Mucosa of rectum (tissue), 2 donors: ENCODE data around the gene LPAR1.

ENCODE experiments used
- H3K27ac ChIP-seq, 2 donors: one replicate each; pipeline ENCODE4 v1.7.0; 2013; ENCODE audit warnings: inconsistent platforms in 2 of 2, low read depth in 2 of 2, low read length in 2 of 2
- H3K27me3 ChIP-seq, 2 donors: one replicate each; pipeline ENCODE4 v1.7.0; 2013; ENCODE audit warnings: low read length in 2 of 2; ENCODE audit not compliant: control insufficient read depth in 2 of 2, insufficient read depth in 2 of 2
- H3K36me3 ChIP-seq, 2 donors: one replicate each; pipeline ENCODE4 v1.7.0; 2013; ENCODE audit warnings: low read length in 2 of 2; ENCODE audit not compliant: control insufficient read depth in 2 of 2, insufficient read depth in 2 of 2
- H3K4me1 ChIP-seq, 2 donors: one replicate each; pipeline ENCODE4 v1.7.0; 2013; ENCODE audit warnings: low read length in 2 of 2, mild to moderate bottlenecking in 1 of 2; ENCODE audit not compliant: control insufficient read depth in 2 of 2, insufficient read depth in 2 of 2
- H3K4me3 ChIP-seq, 2 donors: one replicate each; pipeline ENCODE4 v1.7.0; 2013; ENCODE audit warnings: low read length in 2 of 2
- H3K9ac ChIP-seq, 2 donors: one replicate each; pipeline ENCODE4 v1.7.0; 2013; ENCODE audit warnings: low read length in 2 of 2, low read depth in 1 of 2, mild to moderate bottlenecking in 1 of 2
- H3K9me3 ChIP-seq, 2 donors: one replicate each; pipeline ENCODE4 v1.7.0; 2013; ENCODE audit warnings: low read length in 2 of 2; ENCODE audit not compliant: control insufficient read depth in 2 of 2
- donor health status: healthy.
- donor health status: Normal muscosa, but diverticular disease.

Gene LPAR1

DNA sequence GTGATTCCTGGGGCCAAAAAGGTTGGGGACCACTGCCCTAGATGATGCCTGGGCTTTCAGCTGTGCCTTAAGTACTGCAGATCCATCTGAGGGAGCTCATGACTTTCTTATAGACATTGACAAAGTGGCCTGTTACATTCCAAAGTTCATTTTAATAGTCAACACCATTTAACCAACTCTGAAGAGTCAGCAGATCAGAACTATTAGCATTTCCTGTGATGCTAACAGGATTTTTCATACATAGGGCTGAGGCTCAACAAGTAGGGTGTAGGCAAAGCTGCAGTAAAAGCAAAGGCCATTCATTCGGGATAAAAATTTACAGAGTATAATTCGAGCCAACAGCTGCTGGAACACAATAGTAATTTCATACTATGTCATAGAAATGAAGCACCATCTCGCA is 105.4 kb downstream of the LPAR1 start:
- Histone ChIP-seq H3K27me3 (no peaks in the 10 kb centered on the region), H3K36me3 (peaks cover 0 to 3% of the 10 kb centered on the region in 2 donors), H3K4me1 (peaks cover 0 to 11% of the 10 kb centered on the region in 2 donors), H3K9me3 (no peaks in the 10 kb centered on the region), H3K27ac (no peak overlapping the region), H3K9ac (no peak overlapping the region), H3K4me3 (no peak overlapping the region)

DNA sequence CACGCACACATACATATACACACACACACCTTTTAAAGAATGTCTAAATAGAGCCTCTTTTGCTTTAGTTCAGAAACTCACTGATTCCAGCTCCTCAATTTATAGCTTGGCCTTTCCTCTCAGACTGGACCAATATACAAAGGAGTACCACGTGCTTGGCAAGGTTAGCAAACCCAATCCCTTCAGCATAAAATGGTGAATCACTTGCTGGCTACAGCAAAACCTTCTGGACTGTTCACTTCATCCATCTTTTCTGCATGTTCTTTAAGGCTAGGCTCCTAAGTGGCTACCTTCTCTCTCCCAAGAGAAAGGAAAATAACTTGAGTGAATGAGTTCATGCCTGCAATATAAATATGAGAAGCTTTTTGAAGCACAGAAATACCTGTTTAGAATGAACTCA is 109.7 kb downstream of the LPAR1 start:
- Histone ChIP-seq H3K27ac (no peak overlapping the region), H3K36me3 (peaks cover 0 to 3% of the 10 kb centered on the region in 2 donors), H3K9me3 (no peaks in the 10 kb centered on the region), H3K27me3 (no peaks in the 10 kb centered on the region), H3K9ac (no peak overlapping the region), H3K4me1 (peaks cover 0 to 7% of the 10 kb centered on the region in 2 donors), H3K4me3 (no peak overlapping the region)

DNA sequence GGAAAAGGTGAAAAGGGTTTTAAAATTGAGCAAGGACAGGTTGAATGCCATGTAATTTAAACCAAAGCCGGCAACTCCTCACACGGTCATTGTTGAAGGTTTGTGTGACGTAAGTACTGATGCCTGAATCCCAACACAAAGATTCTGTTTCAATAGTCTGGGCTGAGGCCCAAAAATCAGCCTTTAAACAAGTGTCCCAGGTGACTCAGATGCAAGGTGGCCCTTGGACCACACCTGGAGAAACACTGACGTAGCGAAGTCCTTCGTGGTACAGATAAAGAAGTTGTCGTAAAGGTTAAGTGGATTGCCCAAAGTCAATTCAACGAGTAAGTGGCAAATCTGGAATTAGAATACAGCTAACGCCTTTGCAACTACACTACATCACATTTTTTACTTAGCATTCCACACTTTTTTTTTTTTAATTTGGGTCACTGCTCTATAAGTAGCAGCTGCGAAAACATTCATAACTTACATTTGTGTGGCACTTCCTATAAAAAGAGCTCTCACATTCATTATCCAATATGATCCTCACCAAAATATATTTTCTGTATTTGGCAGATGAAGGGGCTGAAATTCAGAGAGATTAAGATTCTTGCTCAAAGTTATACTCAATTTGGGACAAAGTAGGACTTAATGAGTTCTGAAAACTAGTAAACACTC is 111.3 kb downstream of the LPAR1 start:
- Histone ChIP-seq H3K36me3 (no peaks in the 10 kb centered on the region), H3K27ac (no peak overlapping the region), H3K9ac (no peak overlapping the region), H3K9me3 (no peaks in the 10 kb centered on the region), H3K27me3 (no peaks in the 10 kb centered on the region), H3K4me1 (no peaks in the 10 kb centered on the region), H3K4me3 (no peak overlapping the region)

DNA sequence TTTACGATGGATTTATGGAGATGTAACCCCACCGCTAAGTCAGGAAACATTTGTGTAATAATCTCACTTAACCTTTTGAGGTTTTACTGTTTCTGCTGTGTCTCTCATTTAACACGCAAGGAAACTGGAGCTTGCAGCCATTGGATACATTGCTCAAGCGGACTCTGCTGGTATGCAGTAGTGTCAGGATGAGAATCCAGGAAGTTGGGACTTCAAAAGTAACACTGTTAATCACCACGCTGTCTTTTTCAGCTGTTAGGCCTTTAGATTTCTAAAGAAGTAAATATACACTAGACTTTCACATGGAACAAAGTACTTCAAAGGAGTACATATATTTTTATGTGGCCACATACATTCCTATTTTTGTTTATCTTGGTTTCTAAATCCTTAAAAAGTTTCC is 114.7 kb downstream of the LPAR1 start:
- H3K9me3 ChIP-seq, result no peaks in the 10 kb centered on the region
- H3K9ac ChIP-seq, result no peak overlapping the region
- H3K27me3 ChIP-seq, result no peaks in the 10 kb centered on the region
- H3K36me3 ChIP-seq, result no peaks in the 10 kb centered on the region
- H3K4me1 ChIP-seq, result peaks cover 0 to 5% of the 10 kb centered on the region in 2 donors
- no peak overlapping the region for H3K27ac ChIP-seq
- no peak overlapping the region for H3K4me3 ChIP-seq

DNA sequence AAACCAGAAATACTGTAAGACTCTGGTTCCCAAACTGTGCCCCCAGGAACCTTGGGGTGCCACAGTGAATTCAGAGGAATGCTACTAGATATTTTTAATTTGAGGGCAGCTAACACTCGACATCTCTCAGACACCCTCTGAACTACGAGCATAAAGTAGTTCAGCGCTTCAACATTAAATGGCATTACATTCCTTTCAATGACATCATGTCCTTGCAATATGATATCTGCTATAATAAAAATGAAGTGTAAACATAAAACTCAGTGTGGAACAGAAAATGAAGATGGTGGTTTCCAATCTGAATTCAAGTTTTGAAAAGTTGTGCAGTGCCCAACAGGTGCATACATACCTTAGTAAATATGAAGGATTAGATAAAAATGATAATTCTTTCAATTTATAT is 116.1 kb downstream of the LPAR1 start:
- H3K9ac ChIP-seq, result no peak overlapping the region
- H3K4me3 ChIP-seq, result no peak overlapping the region
- no peaks in the 10 kb centered on the region for H3K27me3 ChIP-seq
- no peak overlapping the region for H3K27ac ChIP-seq
- no peaks in the 10 kb centered on the region for H3K9me3 ChIP-seq
- no peaks in the 10 kb centered on the region for H3K36me3 ChIP-seq
- H3K4me1 ChIP-seq, result peaks cover 0 to 5% of the 10 kb centered on the region in 2 donors

DNA sequence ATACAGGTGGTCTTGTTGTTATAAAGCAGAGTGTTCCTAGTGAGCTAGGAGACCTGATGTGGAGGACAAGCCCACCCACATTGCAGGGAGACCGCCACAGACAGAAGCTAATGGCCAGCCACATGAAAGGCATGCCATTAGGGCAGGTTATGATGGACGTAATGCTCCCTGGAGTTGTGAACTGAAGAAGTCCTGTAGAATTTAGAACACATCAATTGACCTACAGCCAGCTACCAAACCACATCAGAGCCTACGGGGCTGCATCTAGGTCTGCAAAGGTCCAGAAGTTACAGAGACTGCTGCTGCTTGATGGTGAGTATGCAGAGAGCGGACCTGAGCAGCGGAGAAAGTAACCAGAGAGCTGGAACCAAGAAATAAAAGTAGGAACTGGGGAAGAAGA is 116.6 kb downstream of the LPAR1 start:
- Histone ChIP-seq H3K9ac (no peak overlapping the region), H3K36me3 (no peaks in the 10 kb centered on the region), H3K27ac (no peak overlapping the region), H3K9me3 (no peaks in the 10 kb centered on the region), H3K27me3 (no peaks in the 10 kb centered on the region), H3K4me1 (peaks cover 0 to 5% of the 10 kb centered on the region in 2 donors), H3K4me3 (no peak overlapping the region)

DNA sequence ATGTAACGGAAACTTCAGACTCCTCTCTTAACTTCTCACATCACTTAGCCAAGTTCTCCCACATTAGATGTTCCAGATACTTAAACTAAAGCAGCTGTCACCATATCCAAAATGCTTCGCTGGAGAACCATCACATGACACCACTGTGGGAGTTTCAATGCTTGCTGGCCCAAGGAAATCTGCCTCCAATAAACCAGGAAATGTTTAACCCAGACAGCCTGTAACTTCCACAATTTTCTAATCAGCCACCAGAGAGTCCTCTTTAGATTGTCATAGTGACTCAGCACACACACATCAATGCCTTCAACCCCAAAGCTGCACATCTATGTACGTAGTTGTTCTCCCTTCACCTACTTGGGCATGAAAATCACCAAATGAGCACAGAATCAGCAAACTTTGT is 118.7 kb downstream of the LPAR1 start:
- H3K27ac ChIP-seq, result peak overlapping the region; percentile 5 to 47
- no peaks in the 10 kb centered on the region for H3K36me3 ChIP-seq
- peaks cover 0 to 5% of the 10 kb centered on the region in 2 donors for H3K4me1 ChIP-seq

DNA sequence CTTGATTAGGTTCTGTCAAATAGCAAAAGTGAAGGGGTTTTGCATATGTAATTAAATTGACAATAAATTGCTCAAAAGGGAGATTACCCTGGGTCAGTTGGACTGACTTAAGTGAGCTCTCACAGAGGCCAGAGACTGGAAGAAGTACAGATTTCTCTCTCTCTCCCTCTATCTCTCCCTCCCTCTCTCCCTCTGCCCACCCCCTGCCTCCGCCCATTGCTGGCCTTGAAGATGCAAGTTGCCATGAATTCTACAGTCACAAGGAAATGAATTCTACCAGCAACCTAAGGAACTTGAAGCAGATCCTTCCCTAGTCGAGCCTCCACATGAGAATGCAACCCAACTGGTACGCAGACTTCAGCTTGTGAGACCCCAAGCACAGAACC is 119.2 kb downstream of the LPAR1 start:
- H3K4me1 ChIP-seq, result peaks cover 0 to 5% of the 10 kb centered on the region in 2 donors
- H3K9me3 ChIP-seq, result no peaks in the 10 kb centered on the region
- H3K27me3 ChIP-seq, result no peaks in the 10 kb centered on the region
- H3K4me3 ChIP-seq, result no peak overlapping the region
- no peaks in the 10 kb centered on the region for H3K36me3 ChIP-seq
- peak overlapping the region; percentile 5 to 47 for H3K27ac ChIP-seq
- no peak overlapping the region for H3K9ac ChIP-seq

More for the DNA sequence above, 118.7 kb downstream of the LPAR1 start:
- Histone ChIP-seq H3K4me3 (no peak overlapping the region), H3K27me3 (no peaks in the 10 kb centered on the region), H3K9ac (no peak overlapping the region), H3K9me3 (no peaks in the 10 kb centered on the region)

DNA sequence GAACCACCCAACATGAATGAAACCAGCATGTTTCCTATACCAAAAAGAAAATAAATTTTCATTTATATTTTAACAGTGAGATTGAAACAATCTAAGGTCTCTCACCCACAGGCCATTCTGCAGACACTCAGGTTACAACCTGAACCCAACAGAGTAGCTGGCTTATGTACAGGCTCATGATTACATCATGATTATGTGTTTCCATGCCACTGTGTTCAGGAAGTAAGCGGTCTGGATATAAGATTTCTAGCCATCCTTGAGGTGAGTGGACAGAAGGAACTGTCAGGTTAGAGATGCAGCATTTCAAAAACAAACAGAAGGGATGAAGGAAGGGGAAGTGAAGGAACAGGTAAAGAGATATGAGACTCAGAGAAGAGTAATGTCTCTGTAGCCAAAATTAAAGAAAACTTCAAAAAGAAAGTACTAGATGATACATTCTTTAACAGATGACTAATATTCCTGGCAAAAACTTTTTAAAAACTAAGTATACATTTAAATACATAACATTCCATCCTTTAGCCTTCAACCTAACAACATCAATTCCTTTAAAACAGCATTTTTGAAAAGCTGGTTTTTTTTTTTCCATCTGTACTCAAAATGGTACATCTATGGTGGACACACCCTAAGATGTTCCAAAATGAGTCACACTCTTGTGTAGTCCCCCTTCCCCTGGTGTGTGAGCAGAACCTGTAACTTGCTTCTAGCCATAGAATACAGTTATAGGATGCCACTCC is 119.8 kb downstream of the LPAR1 start:
- H3K36me3 ChIP-seq, result no peaks in the 10 kb centered on the region
- H3K9ac ChIP-seq, result no peak overlapping the region
- no peak overlapping the region for H3K4me3 ChIP-seq
- H3K27ac ChIP-seq, result no peak overlapping the region
- no peaks in the 10 kb centered on the region for H3K9me3 ChIP-seq
- no peaks in the 10 kb centered on the region for H3K27me3 ChIP-seq
- peaks cover 0 to 5% of the 10 kb centered on the region in 2 donors for H3K4me1 ChIP-seq

DNA sequence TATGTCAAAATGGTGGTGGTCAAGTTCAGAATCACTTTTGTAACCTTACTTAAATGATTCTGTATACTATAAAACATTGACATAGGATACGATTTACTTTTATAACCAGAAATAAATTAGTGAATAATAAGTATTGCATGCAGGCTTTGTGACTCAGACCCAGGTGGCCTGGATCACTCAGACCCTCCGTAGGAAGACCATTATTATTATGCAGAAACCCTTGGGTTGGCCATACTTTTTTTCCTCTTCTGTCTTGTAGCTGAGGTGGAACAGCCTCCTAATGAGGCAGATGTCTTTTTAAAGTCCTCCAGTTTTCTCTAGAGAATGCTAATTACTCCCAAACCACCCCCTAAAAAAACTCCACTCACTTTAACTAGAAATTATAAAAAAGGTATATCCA is 121.9 kb downstream of the LPAR1 start:
- Histone ChIP-seq H3K4me3 (no peak overlapping the region), H3K4me1 (peaks cover 0 to 5% of the 10 kb centered on the region in 2 donors), H3K36me3 (no peaks in the 10 kb centered on the region), H3K9ac (no peak overlapping the region), H3K9me3 (no peaks in the 10 kb centered on the region), H3K27ac (no peak overlapping the region), H3K27me3 (no peaks in the 10 kb centered on the region)
